Fibroblast of pulmonary artery (primary cell): Measurements from ENCODE around the gene SSR2.

ENCODE experiments used
- DNase-seq: peaks from one replicate; pipeline ENCODE4 v3.0.0-alpha.2; 2010; ENCODE audit warnings: low read depth
- H3K4me3 ChIP-seq: replicated peaks from 2 replicates; pipeline ENCODE4 v1.5.1; 2011; ENCODE audit warnings: low read depth, mild to moderate bottlenecking, control low read depth, low read length, moderate library complexity
- TF ChIP-seq, protein P1 (sequence below): IDR thresholded peaks from 2 replicates; pipeline ENCODE4 v1.5.1; 2011; ENCODE audit warnings: mild to moderate bottlenecking, control low read depth, low read length, inconsistent platforms; ENCODE audit errors: missing control alignments

Gene SSR2

DNA sequence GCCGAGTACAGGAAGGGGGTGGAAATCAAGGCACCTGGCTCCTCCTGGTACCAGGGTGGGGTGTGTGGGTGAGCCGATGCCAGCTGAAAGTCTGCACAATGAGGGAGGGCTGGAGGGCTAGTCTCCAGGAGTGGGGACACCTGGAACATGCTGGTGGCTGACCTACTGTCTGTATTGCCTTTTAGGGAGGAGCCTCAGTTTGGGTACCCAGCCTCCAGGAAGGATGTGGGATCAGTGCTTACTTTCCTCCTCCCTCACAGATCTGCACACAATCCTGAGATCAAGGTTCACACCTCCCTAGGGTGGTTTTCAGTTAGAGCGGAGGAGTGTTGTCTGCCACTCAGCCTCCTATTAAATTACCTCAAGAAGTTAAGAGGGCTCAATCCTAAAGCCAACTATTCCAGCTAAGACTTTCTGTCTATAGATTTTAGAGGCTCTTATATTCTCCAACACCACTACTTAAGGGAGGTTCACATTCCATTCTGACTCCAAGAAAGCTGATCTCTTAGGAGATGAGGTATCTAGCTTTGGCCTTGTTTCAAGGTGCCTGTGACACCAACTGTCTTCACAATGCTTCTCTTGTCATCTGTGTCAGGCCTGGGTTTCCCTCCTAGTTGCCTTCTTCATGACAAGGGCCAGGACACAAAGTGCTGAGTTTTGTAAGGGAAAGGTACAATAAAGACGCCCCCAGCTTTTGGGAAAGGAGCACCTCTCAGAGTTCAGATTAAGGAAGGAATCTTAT, 15.7 kb downstream of the SSR2 start:
- no peak overlapping the region for H3K4me3 ChIP-seq
- TF ChIP-seq, protein P1, sequence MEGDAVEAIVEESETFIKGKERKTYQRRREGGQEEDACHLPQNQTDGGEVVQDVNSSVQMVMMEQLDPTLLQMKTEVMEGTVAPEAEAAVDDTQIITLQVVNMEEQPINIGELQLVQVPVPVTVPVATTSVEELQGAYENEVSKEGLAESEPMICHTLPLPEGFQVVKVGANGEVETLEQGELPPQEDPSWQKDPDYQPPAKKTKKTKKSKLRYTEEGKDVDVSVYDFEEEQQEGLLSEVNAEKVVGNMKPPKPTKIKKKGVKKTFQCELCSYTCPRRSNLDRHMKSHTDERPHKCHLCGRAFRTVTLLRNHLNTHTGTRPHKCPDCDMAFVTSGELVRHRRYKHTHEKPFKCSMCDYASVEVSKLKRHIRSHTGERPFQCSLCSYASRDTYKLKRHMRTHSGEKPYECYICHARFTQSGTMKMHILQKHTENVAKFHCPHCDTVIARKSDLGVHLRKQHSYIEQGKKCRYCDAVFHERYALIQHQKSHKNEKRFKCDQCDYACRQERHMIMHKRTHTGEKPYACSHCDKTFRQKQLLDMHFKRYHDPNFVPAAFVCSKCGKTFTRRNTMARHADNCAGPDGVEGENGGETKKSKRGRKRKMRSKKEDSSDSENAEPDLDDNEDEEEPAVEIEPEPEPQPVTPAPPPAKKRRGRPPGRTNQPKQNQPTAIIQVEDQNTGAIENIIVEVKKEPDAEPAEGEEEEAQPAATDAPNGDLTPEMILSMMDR = no peak
- DNase-seq = no peak

DNA sequence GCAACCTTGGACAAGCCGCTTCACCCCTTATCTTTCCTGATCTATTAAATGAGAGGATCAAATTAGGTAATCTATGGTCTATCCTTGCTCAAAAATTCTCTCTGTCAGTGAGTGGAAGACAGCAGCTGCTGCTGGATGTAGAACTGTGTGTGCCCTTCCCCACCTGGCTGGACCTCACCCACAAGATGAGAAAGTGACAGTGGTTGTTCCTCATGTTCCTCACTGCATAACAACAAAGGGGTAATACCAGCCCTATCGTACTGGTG, 16.9 kb downstream of the SSR2 start:
- no peak overlapping the region for H3K4me3 ChIP-seq
- TF ChIP-seq, protein P1 = no peak
- no peak for DNase-seq

DNA sequence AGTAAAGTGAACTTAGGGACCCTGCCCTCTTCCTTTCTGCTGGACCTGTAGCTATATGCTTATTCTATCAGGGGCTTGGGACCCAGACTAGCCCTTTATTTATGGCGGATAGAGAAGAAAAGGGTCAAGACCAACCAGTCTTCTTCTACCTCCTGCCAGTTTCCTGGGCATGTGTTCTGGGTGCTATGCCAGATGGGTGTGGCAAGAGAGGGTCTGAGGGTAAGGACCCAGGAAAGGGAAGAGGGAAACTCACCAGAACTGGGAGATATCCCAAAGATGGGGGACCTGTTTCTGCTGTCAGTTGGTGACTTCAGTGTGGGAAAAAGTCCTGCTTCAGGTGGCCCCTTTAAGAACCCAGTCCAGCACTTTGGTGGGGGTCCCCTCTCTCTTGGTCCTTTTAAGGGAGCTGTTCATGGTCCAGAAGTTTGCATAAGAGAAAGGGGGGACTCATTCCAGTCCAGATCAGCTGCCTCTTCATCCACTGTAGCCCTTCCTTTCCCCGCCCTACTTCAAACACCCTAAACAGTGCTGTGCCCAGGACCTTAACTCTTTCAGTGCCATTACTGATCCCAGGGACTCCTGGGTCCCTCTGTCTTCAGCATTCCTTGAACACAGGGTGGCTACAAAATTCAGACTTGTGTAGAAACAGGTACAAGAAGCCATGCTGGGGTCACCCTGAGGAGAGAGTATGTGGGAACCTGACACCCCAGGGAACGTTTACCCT, 18.4 kb downstream of the SSR2 start:
- DNase-seq = no peak
- TF ChIP-seq, protein P1 = no peak

DNA sequence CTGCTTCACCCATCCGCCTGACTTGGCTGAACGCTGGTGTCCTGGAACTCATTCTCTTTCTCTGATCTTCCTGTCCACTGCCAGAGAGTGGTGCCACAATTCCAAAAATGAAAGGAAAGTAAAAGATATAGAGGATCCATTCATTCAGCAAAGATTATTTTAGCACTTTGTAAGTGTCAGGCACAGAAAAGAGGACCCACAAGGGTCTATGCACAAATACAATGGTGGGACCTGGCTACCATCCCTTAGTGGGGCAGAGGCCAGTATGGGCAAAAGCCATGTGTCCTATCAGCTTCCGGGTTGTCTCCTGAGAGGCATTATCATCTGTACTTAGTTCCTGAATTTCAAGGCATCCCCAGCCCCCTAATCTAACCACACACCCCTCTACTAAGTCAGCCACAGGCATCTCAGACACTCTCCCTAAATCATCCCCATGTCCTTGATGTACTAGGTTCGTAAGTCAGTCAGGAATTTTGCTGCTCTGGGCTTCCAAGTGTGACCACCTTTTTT, 19.0 kb downstream of the SSR2 start:
- TF ChIP-seq, protein P1 = no peak

More for the DNA sequence above, 18.4 kb downstream of the SSR2 start:
- H3K4me3 ChIP-seq = no peak overlapping the region

DNA sequence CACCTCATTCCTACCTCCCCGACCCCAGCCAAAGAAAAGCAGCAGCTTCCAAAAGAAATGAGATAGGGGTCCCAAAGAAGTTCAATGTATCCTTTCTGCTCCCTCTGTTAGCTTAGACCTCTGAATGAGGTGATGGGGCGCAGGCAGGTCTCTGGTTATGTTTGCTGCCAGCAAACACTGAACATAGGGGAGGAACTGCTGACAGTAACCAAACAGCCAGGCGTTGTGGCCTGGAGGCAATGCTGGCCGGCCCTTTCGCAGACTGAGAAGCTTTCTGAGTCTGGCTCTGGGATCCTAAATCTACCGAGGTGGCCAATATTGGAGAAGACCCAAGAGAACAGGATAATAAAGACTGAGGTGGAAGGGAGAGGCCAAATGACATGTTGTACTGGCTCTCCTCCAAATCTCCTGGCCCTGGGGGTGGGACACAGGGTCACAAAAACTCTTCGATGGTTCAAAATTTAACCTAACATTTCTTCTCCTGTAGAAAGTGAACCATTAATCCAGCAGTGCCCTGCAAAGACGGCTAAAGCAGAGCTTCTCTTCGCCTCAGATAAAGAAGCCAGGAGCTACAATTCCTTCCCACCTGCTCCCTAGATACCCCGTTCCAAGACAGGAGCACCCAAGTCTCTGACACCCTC, 19.6 kb downstream of the SSR2 start:
- TF ChIP-seq, protein P1 = no peak
- no peak overlapping the region for H3K4me3 ChIP-seq
- no peak for DNase-seq

More for the DNA sequence above, 19.0 kb downstream of the SSR2 start:
- DNase-seq = no peak
- H3K4me3 ChIP-seq = no peak overlapping the region

DNA sequence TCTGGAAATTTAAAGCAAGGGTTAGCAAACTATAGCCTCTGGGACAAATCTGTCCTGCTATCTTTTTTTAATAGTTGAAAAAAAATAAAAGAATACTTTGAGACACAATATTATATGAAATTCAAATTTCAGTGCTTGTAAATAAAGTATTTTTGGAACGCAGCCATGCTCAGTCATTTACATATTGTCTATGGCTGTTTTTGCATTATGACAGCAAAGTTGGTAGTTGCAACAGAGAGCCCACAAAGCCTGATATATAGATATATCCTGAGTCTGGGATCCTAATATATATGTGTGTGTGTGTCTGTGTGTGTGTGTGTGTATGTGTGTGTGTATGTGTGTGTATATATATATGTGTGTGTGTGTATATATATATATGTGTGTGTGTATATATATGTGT, 20.8 kb downstream of the SSR2 start:
- no peak overlapping the region for H3K4me3 ChIP-seq
- TF ChIP-seq, protein P1 = no peak
- no peak for DNase-seq
